Measurements from ENCODE around the gene LYAR.

DNA sequence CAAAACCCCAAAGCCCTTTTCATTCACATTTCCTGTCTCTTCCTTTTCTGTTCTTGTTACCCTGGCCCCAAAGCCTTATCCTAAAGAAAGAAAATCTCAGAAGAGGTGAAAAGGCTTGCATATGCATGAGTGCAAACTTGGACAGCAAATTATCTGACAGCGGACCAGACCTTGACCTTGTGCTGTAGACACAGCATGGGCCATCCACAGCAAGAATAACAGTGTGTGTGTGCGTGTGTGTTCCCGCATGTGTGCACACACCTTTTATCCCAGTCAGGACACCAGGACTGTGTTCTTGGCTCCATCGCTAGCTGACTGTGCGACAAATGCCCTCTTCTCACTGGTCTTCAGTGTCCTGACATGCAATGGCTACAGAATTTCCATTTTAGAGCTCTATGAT lies 35.4 kb upstream of the LYAR start:
- TF ChIP-seq, protein P1, sequence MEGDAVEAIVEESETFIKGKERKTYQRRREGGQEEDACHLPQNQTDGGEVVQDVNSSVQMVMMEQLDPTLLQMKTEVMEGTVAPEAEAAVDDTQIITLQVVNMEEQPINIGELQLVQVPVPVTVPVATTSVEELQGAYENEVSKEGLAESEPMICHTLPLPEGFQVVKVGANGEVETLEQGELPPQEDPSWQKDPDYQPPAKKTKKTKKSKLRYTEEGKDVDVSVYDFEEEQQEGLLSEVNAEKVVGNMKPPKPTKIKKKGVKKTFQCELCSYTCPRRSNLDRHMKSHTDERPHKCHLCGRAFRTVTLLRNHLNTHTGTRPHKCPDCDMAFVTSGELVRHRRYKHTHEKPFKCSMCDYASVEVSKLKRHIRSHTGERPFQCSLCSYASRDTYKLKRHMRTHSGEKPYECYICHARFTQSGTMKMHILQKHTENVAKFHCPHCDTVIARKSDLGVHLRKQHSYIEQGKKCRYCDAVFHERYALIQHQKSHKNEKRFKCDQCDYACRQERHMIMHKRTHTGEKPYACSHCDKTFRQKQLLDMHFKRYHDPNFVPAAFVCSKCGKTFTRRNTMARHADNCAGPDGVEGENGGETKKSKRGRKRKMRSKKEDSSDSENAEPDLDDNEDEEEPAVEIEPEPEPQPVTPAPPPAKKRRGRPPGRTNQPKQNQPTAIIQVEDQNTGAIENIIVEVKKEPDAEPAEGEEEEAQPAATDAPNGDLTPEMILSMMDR (IDR thresholded peaks at IDR 0.05), result no peak
- TF ChIP-seq POLR2AphosphoS5 (IDR thresholded peaks at IDR 0.05) (no peak), POLR2A (IDR thresholded peaks at IDR 0.05) (no peak), EP300 (IDR thresholded peaks at IDR 0.05; ENCODE audit: low read depth) (no peak)

Measured in transverse colon (tissue), 4 donors.